ENCODE data around the gene ZNRF1.

Gene ZNRF1

DNA sequence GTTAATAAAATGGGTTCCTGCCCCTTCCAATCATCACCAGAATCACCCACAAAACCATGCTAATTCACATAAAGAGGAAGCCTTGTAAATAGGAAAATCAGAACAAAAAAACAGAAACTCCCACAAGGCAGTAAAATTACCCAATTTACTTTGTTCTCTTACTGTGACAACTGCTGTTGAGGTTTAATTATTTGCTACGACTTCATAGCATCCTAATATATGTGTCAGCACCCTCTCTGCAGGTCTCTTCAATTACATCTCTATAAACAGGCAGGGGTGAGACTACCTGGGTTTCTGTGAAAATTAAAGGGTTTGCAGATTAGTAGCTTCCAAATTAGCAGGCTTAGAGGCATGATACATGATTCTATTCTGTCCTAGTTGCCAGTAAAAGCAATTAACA lies 16.6 kb upstream of the ZNRF1 start:
- TF ChIP-seq, protein P1, sequence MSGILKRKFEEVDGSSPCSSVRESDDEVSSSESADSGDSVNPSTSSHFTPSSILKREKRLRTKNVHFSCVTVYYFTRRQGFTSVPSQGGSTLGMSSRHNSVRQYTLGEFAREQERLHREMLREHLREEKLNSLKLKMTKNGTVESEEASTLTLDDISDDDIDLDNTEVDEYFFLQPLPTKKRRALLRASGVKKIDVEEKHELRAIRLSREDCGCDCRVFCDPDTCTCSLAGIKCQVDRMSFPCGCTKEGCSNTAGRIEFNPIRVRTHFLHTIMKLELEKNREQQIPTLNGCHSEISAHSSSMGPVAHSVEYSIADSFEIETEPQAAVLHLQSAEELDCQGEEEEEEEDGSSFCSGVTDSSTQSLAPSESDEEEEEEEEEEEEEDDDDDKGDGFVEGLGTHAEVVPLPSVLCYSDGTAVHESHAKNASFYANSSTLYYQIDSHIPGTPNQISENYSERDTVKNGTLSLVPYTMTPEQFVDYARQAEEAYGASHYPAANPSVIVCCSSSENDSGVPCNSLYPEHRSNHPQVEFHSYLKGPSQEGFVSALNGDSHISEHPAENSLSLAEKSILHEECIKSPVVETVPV (CRISPR knock-in tag; IDR thresholded peaks at IDR 0.05), result no peak
- no peak for TF ChIP-seq ZFP3 (CRISPR knock-in tag; IDR thresholded peaks at IDR 0.05)
- no peak for TF ChIP-seq ZFP30 (CRISPR knock-in tag; IDR thresholded peaks at IDR 0.05)
- TF ChIP-seq, protein P2, sequence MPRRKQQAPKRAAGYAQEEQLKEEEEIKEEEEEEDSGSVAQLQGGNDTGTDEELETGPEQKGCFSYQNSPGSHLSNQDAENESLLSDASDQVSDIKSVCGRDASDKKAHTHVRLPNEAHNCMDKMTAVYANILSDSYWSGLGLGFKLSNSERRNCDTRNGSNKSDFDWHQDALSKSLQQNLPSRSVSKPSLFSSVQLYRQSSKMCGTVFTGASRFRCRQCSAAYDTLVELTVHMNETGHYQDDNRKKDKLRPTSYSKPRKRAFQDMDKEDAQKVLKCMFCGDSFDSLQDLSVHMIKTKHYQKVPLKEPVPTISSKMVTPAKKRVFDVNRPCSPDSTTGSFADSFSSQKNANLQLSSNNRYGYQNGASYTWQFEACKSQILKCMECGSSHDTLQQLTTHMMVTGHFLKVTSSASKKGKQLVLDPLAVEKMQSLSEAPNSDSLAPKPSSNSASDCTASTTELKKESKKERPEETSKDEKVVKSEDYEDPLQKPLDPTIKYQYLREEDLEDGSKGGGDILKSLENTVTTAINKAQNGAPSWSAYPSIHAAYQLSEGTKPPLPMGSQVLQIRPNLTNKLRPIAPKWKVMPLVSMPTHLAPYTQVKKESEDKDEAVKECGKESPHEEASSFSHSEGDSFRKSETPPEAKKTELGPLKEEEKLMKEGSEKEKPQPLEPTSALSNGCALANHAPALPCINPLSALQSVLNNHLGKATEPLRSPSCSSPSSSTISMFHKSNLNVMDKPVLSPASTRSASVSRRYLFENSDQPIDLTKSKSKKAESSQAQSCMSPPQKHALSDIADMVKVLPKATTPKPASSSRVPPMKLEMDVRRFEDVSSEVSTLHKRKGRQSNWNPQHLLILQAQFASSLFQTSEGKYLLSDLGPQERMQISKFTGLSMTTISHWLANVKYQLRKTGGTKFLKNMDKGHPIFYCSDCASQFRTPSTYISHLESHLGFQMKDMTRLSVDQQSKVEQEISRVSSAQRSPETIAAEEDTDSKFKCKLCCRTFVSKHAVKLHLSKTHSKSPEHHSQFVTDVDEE (CRISPR knock-in tag; IDR thresholded peaks at IDR 0.05), result no peak
- no peak for TF ChIP-seq OSR1 (CRISPR knock-in tag; IDR thresholded peaks at IDR 0.05)
- no peak for ATAC-seq

DNA sequence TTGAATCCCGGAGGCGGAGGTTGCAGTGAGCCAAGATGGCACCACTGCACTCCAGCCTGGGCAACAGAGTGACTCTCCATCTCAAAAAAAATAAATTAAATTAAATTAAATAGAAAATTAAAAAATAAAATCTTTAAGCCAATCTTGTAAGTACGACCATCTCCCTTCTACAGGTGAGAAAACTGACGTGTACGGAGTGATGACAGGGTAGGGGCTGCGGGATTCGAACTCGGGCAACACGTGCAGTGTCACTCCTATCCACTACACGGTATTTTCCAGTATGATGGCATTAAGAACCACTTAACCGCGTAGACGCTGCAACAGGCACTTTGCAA lies 14.7 kb upstream of the ZNRF1 start:
- no peak for ATAC-seq
- TF ChIP-seq ZNF8 (CRISPR knock-in tag; IDR thresholded peaks at IDR 0.05), result no peak
- TF ChIP-seq, protein P3, sequence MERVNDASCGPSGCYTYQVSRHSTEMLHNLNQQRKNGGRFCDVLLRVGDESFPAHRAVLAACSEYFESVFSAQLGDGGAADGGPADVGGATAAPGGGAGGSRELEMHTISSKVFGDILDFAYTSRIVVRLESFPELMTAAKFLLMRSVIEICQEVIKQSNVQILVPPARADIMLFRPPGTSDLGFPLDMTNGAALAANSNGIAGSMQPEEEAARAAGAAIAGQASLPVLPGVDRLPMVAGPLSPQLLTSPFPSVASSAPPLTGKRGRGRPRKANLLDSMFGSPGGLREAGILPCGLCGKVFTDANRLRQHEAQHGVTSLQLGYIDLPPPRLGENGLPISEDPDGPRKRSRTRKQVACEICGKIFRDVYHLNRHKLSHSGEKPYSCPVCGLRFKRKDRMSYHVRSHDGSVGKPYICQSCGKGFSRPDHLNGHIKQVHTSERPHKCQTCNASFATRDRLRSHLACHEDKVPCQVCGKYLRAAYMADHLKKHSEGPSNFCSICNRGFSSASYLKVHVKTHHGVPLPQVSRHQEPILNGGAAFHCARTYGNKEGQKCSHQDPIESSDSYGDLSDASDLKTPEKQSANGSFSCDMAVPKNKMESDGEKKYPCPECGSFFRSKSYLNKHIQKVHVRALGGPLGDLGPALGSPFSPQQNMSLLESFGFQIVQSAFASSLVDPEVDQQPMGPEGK (CRISPR knock-in tag; IDR thresholded peaks at IDR 0.05; ENCODE audit: borderline replicate concordance), result no peak
- TF ChIP-seq, protein P1 (CRISPR knock-in tag; IDR thresholded peaks at IDR 0.05), result no peak
- TF ChIP-seq ISL1 (CRISPR knock-in tag; IDR thresholded peaks at IDR 0.05), result no peak
- no peak for TF ChIP-seq RARB (CRISPR knock-in tag; IDR thresholded peaks at IDR 0.05)
- TF ChIP-seq ZFP3 (CRISPR knock-in tag; IDR thresholded peaks at IDR 0.05), result no peak
- no peak for TF ChIP-seq PPARA (CRISPR knock-in tag; IDR thresholded peaks at IDR 0.05; ENCODE audit: borderline replicate concordance)
- no peak for TF ChIP-seq BACH2 (CRISPR knock-in tag; IDR thresholded peaks at IDR 0.05; ENCODE audit: borderline replicate concordance)
- no peak for TF ChIP-seq SNAI2 (CRISPR knock-in tag; IDR thresholded peaks at IDR 0.05)
- TF ChIP-seq ZC3H10 (CRISPR knock-in tag; IDR thresholded peaks at IDR 0.05), result no peak
- TF ChIP-seq, protein P4, sequence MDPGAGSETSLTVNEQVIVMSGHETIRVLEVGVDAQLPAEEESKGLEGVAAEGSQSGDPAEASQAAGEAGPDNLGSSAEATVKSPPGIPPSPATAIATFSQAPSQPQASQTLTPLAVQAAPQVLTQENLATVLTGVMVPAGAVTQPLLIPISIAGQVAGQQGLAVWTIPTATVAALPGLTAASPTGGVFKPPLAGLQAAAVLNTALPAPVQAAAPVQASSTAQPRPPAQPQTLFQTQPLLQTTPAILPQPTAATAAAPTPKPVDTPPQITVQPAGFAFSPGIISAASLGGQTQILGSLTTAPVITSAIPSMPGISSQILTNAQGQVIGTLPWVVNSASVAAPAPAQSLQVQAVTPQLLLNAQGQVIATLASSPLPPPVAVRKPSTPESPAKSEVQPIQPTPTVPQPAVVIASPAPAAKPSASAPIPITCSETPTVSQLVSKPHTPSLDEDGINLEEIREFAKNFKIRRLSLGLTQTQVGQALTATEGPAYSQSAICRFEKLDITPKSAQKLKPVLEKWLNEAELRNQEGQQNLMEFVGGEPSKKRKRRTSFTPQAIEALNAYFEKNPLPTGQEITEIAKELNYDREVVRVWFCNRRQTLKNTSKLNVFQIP (CRISPR knock-in tag; IDR thresholded peaks at IDR 0.05; ENCODE audit: borderline replicate concordance, low read depth), result no peak
- TF ChIP-seq TCF4 (CRISPR knock-in tag; IDR thresholded peaks at IDR 0.05; ENCODE audit: borderline replicate concordance), result no peak
- TF ChIP-seq GLIS3 (CRISPR knock-in tag; IDR thresholded peaks at IDR 0.05), result no peak
- no peak for TF ChIP-seq ZFP30 (CRISPR knock-in tag; IDR thresholded peaks at IDR 0.05)
- TF ChIP-seq ESRRG (CRISPR knock-in tag; IDR thresholded peaks at IDR 0.05), result no peak

DNA sequence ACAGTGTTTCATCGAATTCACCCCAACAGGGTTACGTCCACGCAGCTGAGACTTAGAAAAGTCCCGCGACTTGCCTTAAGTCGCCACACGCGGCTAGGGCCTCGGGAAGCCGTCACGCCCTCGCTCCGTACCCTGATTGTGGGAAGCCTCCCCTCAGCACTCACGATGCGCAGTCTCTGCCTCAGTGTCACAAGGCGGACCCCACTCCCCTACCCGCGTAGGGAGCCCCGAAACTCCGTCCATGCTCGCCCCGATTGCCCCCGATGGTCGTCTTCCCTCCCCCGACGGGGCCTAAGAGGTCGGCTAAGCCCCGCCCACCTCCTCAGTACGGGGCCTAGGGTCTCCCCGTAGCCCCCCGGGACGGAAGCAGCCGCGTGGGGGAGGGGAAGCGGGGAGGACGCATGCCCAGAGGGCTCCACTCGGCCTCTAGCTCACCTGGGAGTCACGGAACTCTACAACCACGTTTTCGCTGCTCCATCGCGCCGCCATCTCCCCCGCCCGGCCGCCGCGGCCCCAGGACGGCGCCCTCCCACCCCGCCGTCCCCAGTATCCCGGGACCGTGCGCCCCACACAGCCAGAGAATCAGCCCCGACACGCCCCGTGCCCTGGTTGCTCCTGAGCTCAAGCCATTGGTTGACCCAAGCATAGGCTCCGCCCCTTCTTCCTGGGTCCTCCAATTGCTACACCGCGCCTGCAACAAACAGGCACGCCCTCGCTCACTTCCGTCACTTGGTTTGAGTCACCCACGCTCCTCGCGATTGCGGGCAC lies 14.1 kb upstream of the ZNRF1 start, which contains the start of gene WDR59:
TSS of gene WDR59 (minus strand) at position 595 of the 768 bp plus-strand sequence. CDS start at position 489, 106 bp downstream.
- peak; percentile 100 for ATAC-seq
- TF ChIP-seq ZFP30 (CRISPR knock-in tag; IDR thresholded peaks at IDR 0.05), result no peak
- TF ChIP-seq OSR1 (CRISPR knock-in tag; IDR thresholded peaks at IDR 0.05), result no peak

DNA sequence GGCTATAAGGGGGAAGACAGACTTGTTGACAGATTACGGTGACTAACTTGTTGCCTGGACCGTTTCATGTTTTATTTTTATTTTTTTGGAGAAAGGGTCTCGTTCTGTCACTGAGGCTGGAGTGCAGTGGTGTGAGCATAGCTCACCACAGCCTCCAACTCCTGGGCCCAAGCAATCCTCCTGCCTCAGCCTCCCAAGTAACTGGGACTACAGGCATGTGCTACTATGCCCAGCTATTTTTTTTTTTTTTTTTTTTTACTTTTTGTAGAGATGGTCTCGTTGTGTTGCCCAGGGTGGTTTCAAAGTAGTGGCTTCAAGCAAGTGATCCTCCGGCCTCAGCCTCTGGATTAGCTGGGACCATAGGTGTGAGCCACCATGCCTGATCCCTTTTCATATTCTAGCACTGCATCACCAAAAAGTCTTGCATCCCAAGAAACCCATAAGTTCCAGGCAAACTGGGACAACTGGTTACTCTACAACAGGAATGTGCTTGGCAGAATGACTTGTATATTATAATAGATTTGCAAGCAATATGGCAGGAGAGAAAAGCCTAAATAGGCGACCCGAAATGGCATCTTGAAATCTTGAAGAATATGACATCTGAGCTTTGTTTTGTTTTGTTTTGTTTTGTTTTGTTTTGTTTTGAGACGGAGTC lies 11.7 kb upstream of the ZNRF1 start:
- ATAC-seq, result no peak
- TF ChIP-seq ZFP3 (CRISPR knock-in tag; IDR thresholded peaks at IDR 0.05) (no peak), GLIS3 (CRISPR knock-in tag; IDR thresholded peaks at IDR 0.05) (no peak), ZFP30 (CRISPR knock-in tag; IDR thresholded peaks at IDR 0.05) (no peak), ISL1 (CRISPR knock-in tag; IDR thresholded peaks at IDR 0.05) (no peak), ZC3H10 (CRISPR knock-in tag; IDR thresholded peaks at IDR 0.05) (no peak), ESRRG (CRISPR knock-in tag; IDR thresholded peaks at IDR 0.05) (no peak), ZNF565 (CRISPR knock-in tag; conservative IDR thresholded peaks at IDR 0.05; ENCODE audit: low read depth) (no peak), BACH2 (CRISPR knock-in tag; IDR thresholded peaks at IDR 0.05; ENCODE audit: borderline replicate concordance) (no peak), TCF4 (CRISPR knock-in tag; IDR thresholded peaks at IDR 0.05; ENCODE audit: borderline replicate concordance) (no peak), ZNF8 (CRISPR knock-in tag; IDR thresholded peaks at IDR 0.05) (no peak), ARNTL (CRISPR knock-in tag; IDR thresholded peaks at IDR 0.05; ENCODE audit: borderline replicate concordance, low read depth) (no peak)
- TF ChIP-seq, protein P1 (CRISPR knock-in tag; IDR thresholded peaks at IDR 0.05), result no peak
- TF ChIP-seq, protein P4 (CRISPR knock-in tag; IDR thresholded peaks at IDR 0.05; ENCODE audit: borderline replicate concordance, low read depth), result no peak

Data from SK-N-SH treated with all-trans-retinoic acid at 6 μM for 48 hours (cell line).